ENCODE results near the gene ITGB2.

The ITGB2 gene

GRCh38 chr21:44926331-44927101 lies 5.8 kb upstream of the ITGB2 start:
- no peak for ATAC-seq
- H3K27ac Mint-ChIP-seq, result peak overlapping the region; percentile 86
- H3K27me3 Mint-ChIP-seq, result no peaks in the 10 kb centered on the region
- no peaks in the 10 kb centered on the region for H3K9me3 Mint-ChIP-seq
- H3K4me1 Mint-ChIP-seq, result peaks cover 95% of the 10 kb centered on the region
- peak overlapping the region; percentile 66 for H3K4me3 Mint-ChIP-seq
- H3K36me3 Mint-ChIP-seq, result no peaks in the 10 kb centered on the region

GRCh38 chr21:44925378-44925755 lies 4.7 kb upstream of the ITGB2 start:
- H3K9me3 Mint-ChIP-seq, result no peaks in the 10 kb centered on the region
- ATAC-seq, result no peak

GRCh38 chr21:44924606-44925377 lies 4.1 kb upstream of the ITGB2 start:
- Mint-ChIP-seq H3K4me3 (peak overlapping the region; percentile 40), H3K4me1 (peaks cover 94% of the 10 kb centered on the region), H3K9me3 (no peaks in the 10 kb centered on the region), H3K27ac (peak overlapping the region; percentile 74), H3K36me3 (no peaks in the 10 kb centered on the region), H3K27me3 (no peaks in the 10 kb centered on the region)
- ATAC-seq, result no peak

More at GRCh38 chr21:44925378-44925755, 4.7 kb upstream of the ITGB2 start:
- no peaks in the 10 kb centered on the region for H3K27me3 Mint-ChIP-seq
- peak overlapping the region; percentile 40 for H3K4me3 Mint-ChIP-seq
- peak overlapping the region; percentile 74 for H3K27ac Mint-ChIP-seq
- no peaks in the 10 kb centered on the region for H3K36me3 Mint-ChIP-seq
- H3K4me1 Mint-ChIP-seq, result peaks cover 94% of the 10 kb centered on the region

- peaks cover 93% of the 10 kb centered on the region for H3K4me1 Mint-ChIP-seq
Observed at GRCh38 chr21:44923480-44924084, 2.9 kb upstream of the ITGB2 start.

GRCh38 chr21:44921928-44922327 lies 1.2 kb upstream of the ITGB2 start:
- no peak for ATAC-seq
- peak overlapping the region; percentile 93 for H3K27ac Mint-ChIP-seq
- H3K4me3 Mint-ChIP-seq, result peak overlapping the region; percentile 88

More at GRCh38 chr21:44923480-44924084, 2.9 kb upstream of the ITGB2 start:
- peak overlapping the region; percentile 74 for H3K27ac Mint-ChIP-seq
- no peaks in the 10 kb centered on the region for H3K9me3 Mint-ChIP-seq
- H3K27me3 Mint-ChIP-seq, result no peaks in the 10 kb centered on the region
- no peak overlapping the region for H3K4me3 Mint-ChIP-seq
- ATAC-seq, result no peak
- H3K36me3 Mint-ChIP-seq, result no peaks in the 10 kb centered on the region

GRCh38 chr21:44919913-44920693 lies 596 bp downstream of the ITGB2 start:
- Mint-ChIP-seq H3K4me3 (peak overlapping the region; percentile 88), H3K9me3 (no peaks in the 10 kb centered on the region), H3K27me3 (no peaks in the 10 kb centered on the region), H3K36me3 (peaks cover 6% of the 10 kb centered on the region), H3K4me1 (peaks cover 89% of the 10 kb centered on the region), H3K27ac (peak overlapping the region; percentile 93)
- peak; percentile 48 for ATAC-seq

More at GRCh38 chr21:44921928-44922327, 1.2 kb upstream of the ITGB2 start:
- no peaks in the 10 kb centered on the region for H3K36me3 Mint-ChIP-seq
- no peaks in the 10 kb centered on the region for H3K27me3 Mint-ChIP-seq
- H3K9me3 Mint-ChIP-seq, result no peaks in the 10 kb centered on the region
- H3K4me1 Mint-ChIP-seq, result peaks cover 93% of the 10 kb centered on the region

GRCh38 chr21:44919111-44919912 lies 1.4 kb downstream of the ITGB2 start:
- no peaks in the 10 kb centered on the region for H3K27me3 Mint-ChIP-seq
- H3K9me3 Mint-ChIP-seq, result no peaks in the 10 kb centered on the region
- peak overlapping the region; percentile 88 for H3K4me3 Mint-ChIP-seq
- H3K4me1 Mint-ChIP-seq, result peaks cover 89% of the 10 kb centered on the region
- H3K27ac Mint-ChIP-seq, result peak overlapping the region; percentile 93
- peaks cover 6% of the 10 kb centered on the region for H3K36me3 Mint-ChIP-seq
- peak; percentile 4 for ATAC-seq

GRCh38 chr21:44918581-44919033 lies 2.1 kb downstream of the ITGB2 start:
- Mint-ChIP-seq H3K27me3 (no peaks in the 10 kb centered on the region), H3K4me3 (peak overlapping the region; percentile 88), H3K4me1 (peaks cover 89% of the 10 kb centered on the region), H3K27ac (peak overlapping the region; percentile 93), H3K36me3 (peaks cover 6% of the 10 kb centered on the region), H3K9me3 (no peaks in the 10 kb centered on the region)
- ATAC-seq, result no peak

GRCh38 chr21:44918107-44918470 lies 2.6 kb downstream of the ITGB2 start:
- no peaks in the 10 kb centered on the region for H3K27me3 Mint-ChIP-seq
- H3K4me1 Mint-ChIP-seq, result peaks cover 90% of the 10 kb centered on the region
- ATAC-seq, result no peak
- peaks cover 6% of the 10 kb centered on the region for H3K36me3 Mint-ChIP-seq
- peak overlapping the region; percentile 93 for H3K27ac Mint-ChIP-seq
- peak overlapping the region; percentile 88 for H3K4me3 Mint-ChIP-seq
- no peaks in the 10 kb centered on the region for H3K9me3 Mint-ChIP-seq

- Mint-ChIP-seq H3K4me3 (peak overlapping the region; percentile 61), H3K27ac (peak overlapping the region; percentile 93), H3K4me1 (peaks cover 88% of the 10 kb centered on the region), H3K27me3 (no peaks in the 10 kb centered on the region), H3K36me3 (peaks cover 6% of the 10 kb centered on the region), H3K9me3 (no peaks in the 10 kb centered on the region)
- ATAC-seq, result no peak
Observed at GRCh38 chr21:44917446-44918106, 3.1 kb downstream of the ITGB2 start.

GRCh38 chr21:44916965-44917364 lies 3.7 kb downstream of the ITGB2 start:
- H3K9me3 Mint-ChIP-seq, result no peaks in the 10 kb centered on the region
- no peaks in the 10 kb centered on the region for H3K27me3 Mint-ChIP-seq
- H3K27ac Mint-ChIP-seq, result no peak overlapping the region
- peaks cover 6% of the 10 kb centered on the region for H3K36me3 Mint-ChIP-seq
- ATAC-seq, result no peak
- H3K4me3 Mint-ChIP-seq, result no peak overlapping the region
- peaks cover 90% of the 10 kb centered on the region for H3K4me1 Mint-ChIP-seq

GRCh38 chr21:44914176-44914874 lies 6.4 kb downstream of the ITGB2 start:
- peak overlapping the region; percentile 86 for H3K27ac Mint-ChIP-seq
- H3K4me3 Mint-ChIP-seq, result peak overlapping the region; percentile 72
- H3K36me3 Mint-ChIP-seq, result peaks cover 16% of the 10 kb centered on the region
- peaks cover 91% of the 10 kb centered on the region for H3K4me1 Mint-ChIP-seq
- ATAC-seq, result peak; percentile 80
- H3K9me3 Mint-ChIP-seq, result no peaks in the 10 kb centered on the region
- H3K27me3 Mint-ChIP-seq, result no peaks in the 10 kb centered on the region

GRCh38 chr21:44913425-44914175 lies 7.1 kb downstream of the ITGB2 start:
- Mint-ChIP-seq H3K27me3 (no peaks in the 10 kb centered on the region), H3K9me3 (no peaks in the 10 kb centered on the region), H3K4me3 (peak overlapping the region; percentile 72), H3K4me1 (peaks cover 93% of the 10 kb centered on the region), H3K36me3 (peaks cover 24% of the 10 kb centered on the region), H3K27ac (peak overlapping the region; percentile 86)
- peak; percentile 39 for ATAC-seq
